SK-N-SH (cell line): ENCODE data around the gene POFUT2.

Experiments used
- EP300 ChIP-seq, 2 experiments: IDR thresholded peaks; 2 replicates each; pipeline versions ENCODE4 v1.4.0 to v1.6.1; 2012; ENCODE audit warnings: borderline replicate concordance in 1 of 2, low read depth in 1 of 2, low read length in 1 of 2
- FOXM1 ChIP-seq: IDR thresholded peaks from 2 replicates; pipeline ENCODE4 v1.4.0; 2012; ENCODE audit warnings: low read depth, mild to moderate bottlenecking
- GATA2 ChIP-seq: sonication (generic); formaldehyde crosslinking; IDR thresholded peaks from 2 replicates; pipeline ENCODE4 v1.5.0; 2020; ENCODE audit warnings: mild to moderate bottlenecking, missing genetic modification reagents
- POLR2AphosphoS5 ChIP-seq: IDR thresholded peaks from 2 replicates; pipeline ENCODE4 v1.6.1; 2012; ENCODE audit warnings: low read depth, low read length
- RCOR1 ChIP-seq: fragments of 150-350 bp; IDR thresholded peaks from 2 replicates; pipeline ENCODE4 v1.6.1; 2017; ENCODE audit warnings: antibody characterized with exemption, low read length
- RXRA ChIP-seq: IDR thresholded peaks from 2 replicates; pipeline ENCODE4 v1.4.0; 2012; ENCODE audit warnings: low read depth, mild to moderate bottlenecking, borderline replicate concordance
- SMC3 ChIP-seq: IDR thresholded peaks from 2 replicates; pipeline ENCODE4 v1.6.1; 2012; ENCODE audit warnings: low read depth, low read length, improper control_type of control experiment
- YY1 ChIP-seq: IDR thresholded peaks from 2 replicates; pipeline ENCODE4 v1.4.0; 2012; ENCODE audit warnings: low read depth, mild to moderate bottlenecking
- TF ChIP-seq, protein P1 (sequence below): fragments of 150-350 bp; IDR thresholded peaks from 2 replicates; pipeline ENCODE4 v1.6.1; 2017; ENCODE audit warnings: antibody characterized with exemption, low read length, low read depth, borderline replicate concordance
- TF ChIP-seq, protein P2 (sequence below): fragments of 200-600 bp; sonication (generic); IDR thresholded peaks from 2 replicates; pipeline ENCODE4 v1.6.1; 2017; ENCODE audit warnings: antibody characterized with exemption, mild to moderate bottlenecking, moderate library complexity

DNA sequence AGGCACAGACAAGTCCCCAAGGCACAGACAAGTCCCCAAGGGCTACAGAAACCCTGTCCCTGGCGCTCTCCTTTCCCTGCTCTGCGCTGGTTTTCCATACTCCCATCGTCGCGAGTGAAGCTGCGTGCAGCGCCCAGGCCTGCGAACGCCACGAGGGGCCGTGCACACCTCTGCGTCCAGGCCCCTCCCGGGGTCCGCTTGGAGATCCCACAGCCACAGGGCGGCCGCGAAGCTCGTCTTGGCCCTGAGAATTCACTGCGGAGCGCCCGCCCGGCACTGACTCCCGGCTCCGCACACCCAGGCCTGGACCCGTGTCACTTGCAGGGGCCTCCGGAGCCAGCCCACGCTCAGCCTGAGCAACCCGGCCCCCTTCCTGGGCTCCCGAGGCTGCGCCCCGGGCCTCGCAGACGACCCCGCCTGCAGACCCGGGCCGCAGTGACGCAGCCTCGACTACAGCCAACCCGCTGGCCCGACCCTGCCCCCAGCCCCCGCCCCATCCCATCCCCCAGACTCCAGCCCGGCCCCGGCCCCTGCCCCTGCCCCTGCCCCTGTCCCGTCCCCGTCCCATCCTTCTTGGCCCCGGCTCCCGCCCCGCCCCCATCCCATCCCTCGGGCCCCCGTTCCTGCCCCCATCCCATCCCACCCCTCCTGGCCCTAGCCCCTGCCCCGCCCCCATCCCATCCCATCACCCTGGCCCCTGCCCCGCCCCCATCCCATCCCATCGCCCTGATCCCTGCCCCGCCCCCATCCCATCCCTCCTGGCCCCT lies 841 bp downstream of the POFUT2 start:
- TF ChIP-seq POLR2AphosphoS5: no peak
- TF ChIP-seq, protein P1, sequence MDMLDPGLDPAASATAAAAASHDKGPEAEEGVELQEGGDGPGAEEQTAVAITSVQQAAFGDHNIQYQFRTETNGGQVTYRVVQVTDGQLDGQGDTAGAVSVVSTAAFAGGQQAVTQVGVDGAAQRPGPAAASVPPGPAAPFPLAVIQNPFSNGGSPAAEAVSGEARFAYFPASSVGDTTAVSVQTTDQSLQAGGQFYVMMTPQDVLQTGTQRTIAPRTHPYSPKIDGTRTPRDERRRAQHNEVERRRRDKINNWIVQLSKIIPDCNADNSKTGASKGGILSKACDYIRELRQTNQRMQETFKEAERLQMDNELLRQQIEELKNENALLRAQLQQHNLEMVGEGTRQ: no peak
- TF ChIP-seq SMC3: no peak
- no peak for TF ChIP-seq EP300 (IDR thresholded peaks at IDR 0.05; ENCODE audit: borderline replicate concordance in 1 of 2, low read depth in 1 of 2, low read length in 1 of 2)
- TF ChIP-seq RCOR1: no peak
- TF ChIP-seq, protein P2, sequence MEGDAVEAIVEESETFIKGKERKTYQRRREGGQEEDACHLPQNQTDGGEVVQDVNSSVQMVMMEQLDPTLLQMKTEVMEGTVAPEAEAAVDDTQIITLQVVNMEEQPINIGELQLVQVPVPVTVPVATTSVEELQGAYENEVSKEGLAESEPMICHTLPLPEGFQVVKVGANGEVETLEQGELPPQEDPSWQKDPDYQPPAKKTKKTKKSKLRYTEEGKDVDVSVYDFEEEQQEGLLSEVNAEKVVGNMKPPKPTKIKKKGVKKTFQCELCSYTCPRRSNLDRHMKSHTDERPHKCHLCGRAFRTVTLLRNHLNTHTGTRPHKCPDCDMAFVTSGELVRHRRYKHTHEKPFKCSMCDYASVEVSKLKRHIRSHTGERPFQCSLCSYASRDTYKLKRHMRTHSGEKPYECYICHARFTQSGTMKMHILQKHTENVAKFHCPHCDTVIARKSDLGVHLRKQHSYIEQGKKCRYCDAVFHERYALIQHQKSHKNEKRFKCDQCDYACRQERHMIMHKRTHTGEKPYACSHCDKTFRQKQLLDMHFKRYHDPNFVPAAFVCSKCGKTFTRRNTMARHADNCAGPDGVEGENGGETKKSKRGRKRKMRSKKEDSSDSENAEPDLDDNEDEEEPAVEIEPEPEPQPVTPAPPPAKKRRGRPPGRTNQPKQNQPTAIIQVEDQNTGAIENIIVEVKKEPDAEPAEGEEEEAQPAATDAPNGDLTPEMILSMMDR: no peak
- TF ChIP-seq YY1: no peak
- no peak for TF ChIP-seq RXRA
- TF ChIP-seq GATA2 (CRISPR knock-in tag): no peak
- no peak for TF ChIP-seq FOXM1
